DND-41 (cell line): ENCODE data around the gene CPEB4.

ENCODE experiments used
- ATAC-seq: fragments of 200-7000 bp; cut with Tn5 transposase; 3 replicates; pipeline ENCODE4 v1.9.1; 2021; ENCODE audit warnings: low read depth; ENCODE audit not compliant: insufficient read depth
- DNase-seq: peaks from one replicate; pipeline ENCODE4 v3.0.0-alpha.2; 2020
- H2AFZ ChIP-seq: 2 replicates; pipeline ENCODE4 v1.6.0; 2012; ENCODE audit warnings: low read depth, low read length
- H3K27ac ChIP-seq: 2 replicates; pipeline ENCODE4 v1.5.1; 2012; ENCODE audit warnings: low read length, inconsistent platforms
- H3K27me3 ChIP-seq: fragments of 200-600 bp; sonication (generic); 2 replicates; pipeline ENCODE4 v1.6.0; 2012; ENCODE audit warnings: low read length, mild to moderate bottlenecking, inconsistent platforms; ENCODE audit not compliant: insufficient read depth, poor library complexity
- H3K36me3 ChIP-seq: 2 replicates; pipeline ENCODE4 v1.5.1; 2012; ENCODE audit warnings: low read length, inconsistent platforms; ENCODE audit not compliant: insufficient read depth
- H3K4me1 ChIP-seq: 2 replicates; pipeline ENCODE4 v1.5.1; 2012; ENCODE audit warnings: mild to moderate bottlenecking, low read length; ENCODE audit not compliant: insufficient read depth
- H3K4me2 ChIP-seq: 2 replicates; pipeline ENCODE4 v1.6.0; 2012; ENCODE audit warnings: mild to moderate bottlenecking, moderate library complexity, low read length, inconsistent platforms; ENCODE audit not compliant: insufficient read depth
- H3K4me3 ChIP-seq, 2 experiments: fragments of 200-600 bp in 1 of 2; shearing (Covaris generic) in 1 of 2; 2 replicates each; pipeline ENCODE4 v1.5.1; 2012 to 2016; ENCODE audit warnings: inconsistent platforms in 2 of 2, low read length in 2 of 2, mild to moderate bottlenecking in 2 of 2, low read depth in 1 of 2, moderate library complexity in 1 of 2
- H3K79me2 ChIP-seq: 2 replicates; pipeline ENCODE4 v1.6.0; 2012; ENCODE audit warnings: low read length, inconsistent platforms; ENCODE audit not compliant: insufficient read depth
- H3K9ac ChIP-seq: 2 replicates; pipeline ENCODE4 v1.6.0; 2012; ENCODE audit warnings: low read depth, mild to moderate bottlenecking, inconsistent platforms, low read length, moderate library complexity
- H3K9me3 ChIP-seq: 2 replicates; pipeline ENCODE4 v1.5.1; 2012; ENCODE audit warnings: low read length, moderate library complexity, mild to moderate bottlenecking, inconsistent platforms; ENCODE audit not compliant: insufficient read depth, severe bottlenecking
- H4K20me1 ChIP-seq: 2 replicates; pipeline ENCODE4 v1.6.0; 2012; ENCODE audit warnings: low read length; ENCODE audit not compliant: insufficient read depth
- EZH2 ChIP-seq: IDR thresholded peaks from 3 replicates; pipeline ENCODE4 v1.6.1; 2012; ENCODE audit warnings: borderline replicate concordance, low read depth, mild to moderate bottlenecking, moderate library complexity, low read length, inconsistent platforms; ENCODE audit not compliant: severe bottlenecking
- TF ChIP-seq, protein P1 (sequence below): IDR thresholded peaks from 2 replicates; pipeline ENCODE4 v1.5.1; 2012; ENCODE audit warnings: borderline replicate concordance, low read length, moderate library complexity, mild to moderate bottlenecking; ENCODE audit not compliant: poor library complexity, severe bottlenecking; ENCODE audit errors: extremely low read depth

The CPEB4 gene

DNA sequence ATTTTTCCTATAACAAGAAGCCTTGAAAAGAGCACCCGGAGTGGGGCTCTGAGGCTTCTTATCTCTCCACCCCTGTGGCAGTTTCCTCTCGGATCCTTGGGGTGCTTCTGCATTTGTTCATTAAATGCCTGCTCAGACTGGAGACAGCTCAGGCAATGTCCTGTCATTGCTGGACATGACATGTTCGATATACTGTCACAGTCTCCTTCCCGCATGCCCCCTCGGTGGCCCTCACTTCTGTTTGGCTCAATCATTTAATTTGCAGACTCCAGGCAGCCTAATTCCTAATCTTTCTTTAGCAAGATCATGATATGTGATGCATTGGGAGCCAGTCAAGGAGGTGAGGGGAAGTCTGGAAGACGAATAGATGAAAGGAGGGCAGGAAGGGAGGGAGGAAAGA, 37.5 kb upstream of the CPEB4 start:
- Histone ChIP-seq H3K79me2 (no peaks in the 10 kb centered on the region), H3K36me3 (no peaks in the 10 kb centered on the region), H3K27me3 (peaks cover 6% of the 10 kb centered on the region), H3K9ac (no peak overlapping the region), H3K9me3 (no peaks in the 10 kb centered on the region), H3K4me1 (no peaks in the 10 kb centered on the region), H4K20me1 (no peaks in the 10 kb centered on the region), H3K4me3 (no peak overlapping the region), H3K27ac (no peak overlapping the region), H3K4me2 (no peak overlapping the region), H2AFZ (no peak overlapping the region)
- ATAC-seq (no peak), DNase-seq (no peak)
- TF ChIP-seq, protein P1, sequence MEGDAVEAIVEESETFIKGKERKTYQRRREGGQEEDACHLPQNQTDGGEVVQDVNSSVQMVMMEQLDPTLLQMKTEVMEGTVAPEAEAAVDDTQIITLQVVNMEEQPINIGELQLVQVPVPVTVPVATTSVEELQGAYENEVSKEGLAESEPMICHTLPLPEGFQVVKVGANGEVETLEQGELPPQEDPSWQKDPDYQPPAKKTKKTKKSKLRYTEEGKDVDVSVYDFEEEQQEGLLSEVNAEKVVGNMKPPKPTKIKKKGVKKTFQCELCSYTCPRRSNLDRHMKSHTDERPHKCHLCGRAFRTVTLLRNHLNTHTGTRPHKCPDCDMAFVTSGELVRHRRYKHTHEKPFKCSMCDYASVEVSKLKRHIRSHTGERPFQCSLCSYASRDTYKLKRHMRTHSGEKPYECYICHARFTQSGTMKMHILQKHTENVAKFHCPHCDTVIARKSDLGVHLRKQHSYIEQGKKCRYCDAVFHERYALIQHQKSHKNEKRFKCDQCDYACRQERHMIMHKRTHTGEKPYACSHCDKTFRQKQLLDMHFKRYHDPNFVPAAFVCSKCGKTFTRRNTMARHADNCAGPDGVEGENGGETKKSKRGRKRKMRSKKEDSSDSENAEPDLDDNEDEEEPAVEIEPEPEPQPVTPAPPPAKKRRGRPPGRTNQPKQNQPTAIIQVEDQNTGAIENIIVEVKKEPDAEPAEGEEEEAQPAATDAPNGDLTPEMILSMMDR: no peak
- no peak for TF ChIP-seq EZH2

GRCh38 chr5:173851595-173852243, 36.4 kb upstream of the CPEB4 start:
- Histone ChIP-seq H3K4me1 (no peaks in the 10 kb centered on the region), H3K9me3 (no peaks in the 10 kb centered on the region), H3K79me2 (no peaks in the 10 kb centered on the region), H3K27me3 (peaks cover 6% of the 10 kb centered on the region), H3K36me3 (no peaks in the 10 kb centered on the region), H4K20me1 (no peaks in the 10 kb centered on the region), H2AFZ (no peak overlapping the region), H3K4me2 (no peak overlapping the region), H3K27ac (no peak overlapping the region), H3K4me3 (no peak overlapping the region), H3K9ac (no peak overlapping the region)
- TF ChIP-seq, protein P1: no peak
- TF ChIP-seq EZH2: no peak
- DNase-seq (no peak), ATAC-seq (no peak)

DNA sequence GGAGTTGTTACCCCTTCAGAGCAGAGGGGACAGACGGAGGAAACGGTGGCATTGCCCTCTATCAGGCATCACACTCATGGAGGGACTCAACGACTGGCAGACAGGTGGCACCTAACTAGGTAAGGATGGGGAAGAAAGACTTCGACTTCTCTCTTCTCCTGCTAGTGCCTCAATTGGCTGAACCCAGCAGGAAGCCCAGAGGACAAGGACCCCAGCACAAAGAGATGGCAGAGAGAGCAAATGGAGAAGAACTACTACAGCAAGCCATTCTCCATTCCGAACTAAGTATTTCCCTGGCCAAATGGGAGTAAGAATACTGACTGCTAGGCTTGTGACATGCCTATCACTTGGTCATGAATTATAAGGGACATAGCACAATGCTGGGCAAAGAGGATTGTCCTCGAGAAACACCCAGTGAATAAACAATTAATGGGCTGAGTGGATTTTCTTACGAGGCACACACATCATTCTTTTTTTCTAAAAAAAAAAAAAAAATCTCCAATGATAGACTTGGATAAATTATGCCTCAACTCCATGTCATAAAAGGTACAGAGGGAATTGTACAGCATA, 35.3 kb upstream of the CPEB4 start:
- H4K20me1 ChIP-seq: no peaks in the 10 kb centered on the region
- no peak overlapping the region for H2AFZ ChIP-seq
- H3K9me3 ChIP-seq: no peaks in the 10 kb centered on the region
- H3K79me2 ChIP-seq: no peaks in the 10 kb centered on the region
- TF ChIP-seq, protein P1: no peak
- TF ChIP-seq EZH2: no peak
- DNase-seq (no peak), ATAC-seq (no peak)
- no peak overlapping the region for H3K27ac ChIP-seq
- no peaks in the 10 kb centered on the region for H3K4me1 ChIP-seq
- peaks cover 6% of the 10 kb centered on the region for H3K27me3 ChIP-seq
- no peak overlapping the region for H3K4me2 ChIP-seq
- no peak overlapping the region for H3K4me3 ChIP-seq
- no peaks in the 10 kb centered on the region for H3K36me3 ChIP-seq
- no peak overlapping the region for H3K9ac ChIP-seq
